SK-N-SH treated with all-trans-retinoic acid at 6 μM for 48 hours (cell line): ENCODE data around the gene SMARCD1.

Source experiments
- ATAC-seq: fragments of 200-7000 bp; cut with Tn5 transposase; 3 replicates; pipeline ENCODE4 v1.9.1; 2020; ENCODE audit warnings: mild to moderate bottlenecking, moderate library complexity
- ARNTL ChIP-seq: fragments of 450-650 bp; formaldehyde crosslinking; IDR thresholded peaks from 2 replicates; pipeline ENCODE4 v1.5.0; 2020; ENCODE audit warnings: low read depth, mild to moderate bottlenecking, moderate library complexity, borderline replicate concordance
- BACH2 ChIP-seq: fragments of 250-450 bp; sonication (Bioruptor Pico); IDR thresholded peaks from 2 replicates; pipeline ENCODE4 v1.9.0; 2021; ENCODE audit warnings: mild to moderate bottlenecking, borderline replicate concordance
- CSDC2 ChIP-seq: fragments of 250-450 bp; sonication (Bioruptor Pico); IDR thresholded peaks from 2 replicates; pipeline ENCODE4 v1.5.0; 2020; ENCODE audit warnings: mild to moderate bottlenecking, moderate library complexity
- CSRNP3 ChIP-seq: fragments of 250-450 bp; sonication (Bioruptor Pico); IDR thresholded peaks from 2 replicates; pipeline ENCODE4 v1.5.1; 2021; ENCODE audit warnings: mild to moderate bottlenecking, moderate library complexity
- ESRRG ChIP-seq: fragments of 250-450 bp; sonication (Bioruptor Pico); IDR thresholded peaks from 2 replicates; pipeline ENCODE4 v1.6.1; 2021; ENCODE audit warnings: mild to moderate bottlenecking
- GLIS3 ChIP-seq: fragments of 250-450 bp; sonication (Bioruptor Pico); IDR thresholded peaks from 2 replicates; pipeline ENCODE4 v1.5.0; 2020; ENCODE audit warnings: mild to moderate bottlenecking, moderate library complexity
- ISL1 ChIP-seq: fragments of 250-450 bp; sonication (Bioruptor Pico); IDR thresholded peaks from 2 replicates; pipeline ENCODE4 v2.1.2; 2022; ENCODE audit warnings: mild to moderate bottlenecking, moderate library complexity
- OSR1 ChIP-seq: fragments of 250-450 bp; sonication (Bioruptor Pico); IDR thresholded peaks from 2 replicates; pipeline ENCODE4 v1.8.0; 2022; ENCODE audit warnings: moderate library complexity, mild to moderate bottlenecking, inconsistent platforms
- POU6F1 ChIP-seq: fragments of 250-450 bp; sonication (Bioruptor Pico); IDR thresholded peaks from 2 replicates; pipeline ENCODE4 v1.8.0; 2021; ENCODE audit warnings: low read depth, mild to moderate bottlenecking, moderate library complexity, borderline replicate concordance
- PPARA ChIP-seq: fragments of 250-450 bp; sonication (Bioruptor Pico); IDR thresholded peaks from 2 replicates; pipeline ENCODE4 v1.5.0; 2020; ENCODE audit warnings: mild to moderate bottlenecking, borderline replicate concordance
- RARB ChIP-seq: fragments of 250-450 bp; sonication (Bioruptor Pico); IDR thresholded peaks from 2 replicates; pipeline ENCODE4 v1.8.0; 2021; ENCODE audit warnings: mild to moderate bottlenecking, moderate library complexity
- SNAI2 ChIP-seq: fragments of 250-450 bp; sonication (Bioruptor Pico); IDR thresholded peaks from 2 replicates; pipeline ENCODE4 v1.5.0; 2020; ENCODE audit warnings: mild to moderate bottlenecking, moderate library complexity
- TCF4 ChIP-seq: fragments of 250-450 bp; sonication (Bioruptor Pico); IDR thresholded peaks from 2 replicates; pipeline ENCODE4 v1.8.0; 2021; ENCODE audit warnings: mild to moderate bottlenecking, moderate library complexity, borderline replicate concordance
- TOX ChIP-seq: fragments of 250-450 bp; sonication (Bioruptor Pico); IDR thresholded peaks from 2 replicates; pipeline ENCODE4 v1.8.0; 2021; ENCODE audit warnings: mild to moderate bottlenecking, moderate library complexity, borderline replicate concordance
- ZC3H10 ChIP-seq: fragments of 250-450 bp; sonication (Bioruptor Pico); IDR thresholded peaks from 2 replicates; pipeline ENCODE4 v1.5.1; 2021; ENCODE audit warnings: mild to moderate bottlenecking, moderate library complexity
- ZFP3 ChIP-seq: fragments of 250-450 bp; sonication (Bioruptor Pico); IDR thresholded peaks from 2 replicates; pipeline ENCODE4 v1.5.0; 2020; ENCODE audit warnings: mild to moderate bottlenecking, moderate library complexity
- ZFP30 ChIP-seq: fragments of 450-650 bp; formaldehyde crosslinking; IDR thresholded peaks from 2 replicates; pipeline ENCODE4 v1.5.0; 2022; ENCODE audit warnings: mild to moderate bottlenecking, moderate library complexity
- ZNF565 ChIP-seq: fragments of 450-650 bp; formaldehyde crosslinking; conservative IDR thresholded peaks from 2 replicates; pipeline ENCODE4 v1.5.0; 2020; ENCODE audit warnings: low read depth, mild to moderate bottlenecking, moderate library complexity
- ZNF70 ChIP-seq: fragments of 450-650 bp; formaldehyde crosslinking; IDR thresholded peaks from 2 replicates; pipeline ENCODE4 v1.5.0; 2020; ENCODE audit warnings: mild to moderate bottlenecking, moderate library complexity
- ZNF8 ChIP-seq: fragments of 450-650 bp; formaldehyde crosslinking; IDR thresholded peaks from 2 replicates; pipeline ENCODE4 v1.5.0; 2020; ENCODE audit warnings: mild to moderate bottlenecking, moderate library complexity
- TF ChIP-seq, protein P1 (sequence below): fragments of 250-450 bp; sonication (Bioruptor Pico); IDR thresholded peaks from 2 replicates; pipeline ENCODE4 v1.5.0; 2020; ENCODE audit warnings: mild to moderate bottlenecking, moderate library complexity
- TF ChIP-seq, protein P2 (sequence below): fragments of 250-450 bp; sonication (Bioruptor Pico); IDR thresholded peaks from 2 replicates; pipeline ENCODE4 v1.5.1; 2020; ENCODE audit warnings: low read depth, mild to moderate bottlenecking, moderate library complexity
- TF ChIP-seq, protein P3 (sequence below): fragments of 250-450 bp; sonication (Bioruptor Pico); IDR thresholded peaks from 2 replicates; pipeline ENCODE4 v1.8.0; 2020; ENCODE audit warnings: mild to moderate bottlenecking, moderate library complexity, borderline replicate concordance

Gene SMARCD1

DNA sequence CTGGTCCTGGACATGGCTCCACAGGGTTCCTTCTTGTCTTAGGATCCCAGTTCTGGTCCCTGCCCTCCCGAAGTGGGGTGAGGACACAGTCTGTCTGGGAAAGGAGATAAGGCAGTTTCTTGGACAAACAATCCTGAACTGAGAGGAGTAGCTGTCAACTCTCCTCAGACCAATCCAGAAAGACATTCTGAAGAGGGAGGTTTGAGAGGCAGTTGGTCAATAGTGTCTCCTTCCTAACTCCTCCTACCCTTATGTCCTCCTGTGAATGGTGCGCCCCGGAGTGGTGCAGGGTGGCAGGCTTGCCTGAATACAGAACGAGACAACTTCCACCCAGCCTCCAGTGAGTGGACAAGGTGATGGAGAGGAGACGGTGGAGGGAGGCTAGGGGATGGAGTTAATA lies 43.2 kb upstream of the SMARCD1 start:
- ATAC-seq = no peak
- TF ChIP-seq OSR1 (no peak), ARNTL (no peak), PPARA (CRISPR knock-in tag) (no peak), TOX (no peak), CSRNP3 (no peak), ZFP3 (CRISPR knock-in tag) (no peak), ZNF565 (CRISPR knock-in tag) (no peak), ZNF8 (no peak), ZNF70 (CRISPR knock-in tag) (no peak), ZC3H10 (no peak), BACH2 (CRISPR knock-in tag) (no peak), ESRRG (CRISPR knock-in tag) (no peak), GLIS3 (CRISPR knock-in tag) (no peak), ZFP30 (CRISPR knock-in tag) (no peak), ISL1 (CRISPR knock-in tag) (no peak)
- TF ChIP-seq, protein P1, sequence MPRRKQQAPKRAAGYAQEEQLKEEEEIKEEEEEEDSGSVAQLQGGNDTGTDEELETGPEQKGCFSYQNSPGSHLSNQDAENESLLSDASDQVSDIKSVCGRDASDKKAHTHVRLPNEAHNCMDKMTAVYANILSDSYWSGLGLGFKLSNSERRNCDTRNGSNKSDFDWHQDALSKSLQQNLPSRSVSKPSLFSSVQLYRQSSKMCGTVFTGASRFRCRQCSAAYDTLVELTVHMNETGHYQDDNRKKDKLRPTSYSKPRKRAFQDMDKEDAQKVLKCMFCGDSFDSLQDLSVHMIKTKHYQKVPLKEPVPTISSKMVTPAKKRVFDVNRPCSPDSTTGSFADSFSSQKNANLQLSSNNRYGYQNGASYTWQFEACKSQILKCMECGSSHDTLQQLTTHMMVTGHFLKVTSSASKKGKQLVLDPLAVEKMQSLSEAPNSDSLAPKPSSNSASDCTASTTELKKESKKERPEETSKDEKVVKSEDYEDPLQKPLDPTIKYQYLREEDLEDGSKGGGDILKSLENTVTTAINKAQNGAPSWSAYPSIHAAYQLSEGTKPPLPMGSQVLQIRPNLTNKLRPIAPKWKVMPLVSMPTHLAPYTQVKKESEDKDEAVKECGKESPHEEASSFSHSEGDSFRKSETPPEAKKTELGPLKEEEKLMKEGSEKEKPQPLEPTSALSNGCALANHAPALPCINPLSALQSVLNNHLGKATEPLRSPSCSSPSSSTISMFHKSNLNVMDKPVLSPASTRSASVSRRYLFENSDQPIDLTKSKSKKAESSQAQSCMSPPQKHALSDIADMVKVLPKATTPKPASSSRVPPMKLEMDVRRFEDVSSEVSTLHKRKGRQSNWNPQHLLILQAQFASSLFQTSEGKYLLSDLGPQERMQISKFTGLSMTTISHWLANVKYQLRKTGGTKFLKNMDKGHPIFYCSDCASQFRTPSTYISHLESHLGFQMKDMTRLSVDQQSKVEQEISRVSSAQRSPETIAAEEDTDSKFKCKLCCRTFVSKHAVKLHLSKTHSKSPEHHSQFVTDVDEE (CRISPR knock-in tag) = no peak
- TF ChIP-seq, protein P2, sequence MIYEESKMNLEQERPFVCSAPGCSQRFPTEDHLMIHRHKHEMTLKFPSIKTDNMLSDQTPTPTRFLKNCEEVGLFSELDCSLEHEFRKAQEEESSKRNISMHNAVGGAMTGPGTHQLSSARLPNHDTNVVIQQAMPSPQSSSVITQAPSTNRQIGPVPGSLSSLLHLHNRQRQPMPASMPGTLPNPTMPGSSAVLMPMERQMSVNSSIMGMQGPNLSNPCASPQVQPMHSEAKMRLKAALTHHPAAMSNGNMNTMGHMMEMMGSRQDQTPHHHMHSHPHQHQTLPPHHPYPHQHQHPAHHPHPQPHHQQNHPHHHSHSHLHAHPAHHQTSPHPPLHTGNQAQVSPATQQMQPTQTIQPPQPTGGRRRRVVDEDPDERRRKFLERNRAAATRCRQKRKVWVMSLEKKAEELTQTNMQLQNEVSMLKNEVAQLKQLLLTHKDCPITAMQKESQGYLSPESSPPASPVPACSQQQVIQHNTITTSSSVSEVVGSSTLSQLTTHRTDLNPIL (CRISPR knock-in tag) = no peak
- TF ChIP-seq, protein P3, sequence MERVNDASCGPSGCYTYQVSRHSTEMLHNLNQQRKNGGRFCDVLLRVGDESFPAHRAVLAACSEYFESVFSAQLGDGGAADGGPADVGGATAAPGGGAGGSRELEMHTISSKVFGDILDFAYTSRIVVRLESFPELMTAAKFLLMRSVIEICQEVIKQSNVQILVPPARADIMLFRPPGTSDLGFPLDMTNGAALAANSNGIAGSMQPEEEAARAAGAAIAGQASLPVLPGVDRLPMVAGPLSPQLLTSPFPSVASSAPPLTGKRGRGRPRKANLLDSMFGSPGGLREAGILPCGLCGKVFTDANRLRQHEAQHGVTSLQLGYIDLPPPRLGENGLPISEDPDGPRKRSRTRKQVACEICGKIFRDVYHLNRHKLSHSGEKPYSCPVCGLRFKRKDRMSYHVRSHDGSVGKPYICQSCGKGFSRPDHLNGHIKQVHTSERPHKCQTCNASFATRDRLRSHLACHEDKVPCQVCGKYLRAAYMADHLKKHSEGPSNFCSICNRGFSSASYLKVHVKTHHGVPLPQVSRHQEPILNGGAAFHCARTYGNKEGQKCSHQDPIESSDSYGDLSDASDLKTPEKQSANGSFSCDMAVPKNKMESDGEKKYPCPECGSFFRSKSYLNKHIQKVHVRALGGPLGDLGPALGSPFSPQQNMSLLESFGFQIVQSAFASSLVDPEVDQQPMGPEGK = no peak

DNA sequence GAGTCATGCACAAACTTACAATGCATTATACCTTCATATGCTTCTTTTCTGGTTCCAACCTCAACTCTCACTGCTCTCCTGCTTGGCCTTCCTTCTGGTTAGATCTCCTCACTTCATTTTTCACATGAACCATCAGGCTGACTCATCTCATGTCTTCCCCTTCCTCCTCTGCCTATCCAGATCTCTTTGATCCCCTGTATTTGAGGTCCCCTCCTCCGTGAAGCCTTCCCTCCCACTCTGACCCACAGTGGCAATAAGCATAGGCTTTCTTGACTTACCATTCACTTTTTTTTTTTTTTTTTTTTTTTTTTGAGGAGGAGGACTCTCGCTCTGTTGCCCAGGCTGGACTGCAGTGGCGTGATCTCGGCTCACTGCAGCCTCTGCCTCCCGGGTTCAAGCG lies 42.4 kb upstream of the SMARCD1 start:
- TF ChIP-seq, protein P1 (CRISPR knock-in tag) = no peak
- TF ChIP-seq SNAI2 (no peak), ISL1 (CRISPR knock-in tag) (no peak), ZNF70 (CRISPR knock-in tag) (no peak), TCF4 (CRISPR knock-in tag) (no peak), ZC3H10 (no peak), TOX (no peak), ZFP3 (CRISPR knock-in tag) (no peak), ZNF565 (CRISPR knock-in tag) (no peak), CSDC2 (CRISPR knock-in tag) (no peak), ZFP30 (CRISPR knock-in tag) (no peak), ESRRG (CRISPR knock-in tag) (no peak), GLIS3 (CRISPR knock-in tag) (no peak), POU6F1 (CRISPR knock-in tag) (no peak), ZNF8 (no peak), BACH2 (CRISPR knock-in tag) (no peak), CSRNP3 (no peak), OSR1 (no peak), RARB (CRISPR knock-in tag) (no peak)
- TF ChIP-seq, protein P3 = no peak
- ATAC-seq = no peak
